Stimulated activated CD4-positive, alpha-beta T cell treated with anti-CD3 and anti-CD28 coated beads, Interleukin-12 subunit alpha, Interleukin-12 subunit beta, amount 100 ng/mL, for 4 hours (primary cell): Measurements from ENCODE around the gene GFM1.

ENCODE experiments used
- DNase-seq: peaks from one replicate; pipeline ENCODE4 v3.0.0-alpha.2; 2020

GFM1 gene

DNA sequence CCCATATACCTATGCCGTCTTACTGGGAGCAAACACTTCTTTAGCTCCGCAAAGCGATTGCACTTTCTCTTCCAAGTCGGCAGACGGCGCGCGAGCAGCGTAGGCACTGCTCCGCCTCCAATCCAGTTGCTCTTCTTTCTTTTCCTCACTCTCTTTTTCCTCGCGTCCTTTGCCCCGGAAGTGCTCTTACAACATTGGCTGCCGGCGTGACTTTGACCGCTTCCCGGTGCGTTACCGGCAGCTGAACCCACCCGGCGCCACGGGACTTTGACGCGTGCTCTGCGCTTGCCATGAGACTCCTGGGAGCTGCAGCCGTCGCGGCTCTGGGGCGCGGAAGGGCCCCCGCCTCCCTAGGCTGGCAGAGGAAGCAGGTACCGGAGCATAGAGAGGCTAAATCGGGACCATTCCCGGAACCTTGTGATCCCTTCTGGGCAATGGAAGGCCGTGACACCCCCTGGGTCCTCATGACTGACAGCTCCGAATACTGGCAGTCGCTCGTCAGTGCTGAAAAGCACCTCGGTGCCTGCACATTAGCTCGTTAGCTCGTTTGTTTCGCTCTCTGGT is at the start of gene GFM1:
Gene GFM1, plus strand, starts transcription at position 183 of the 564 bp plus-strand sequence. Its CDS starts 108 bp downstream, at position 291.
- DNase-seq, result peak; percentile 83

DNA sequence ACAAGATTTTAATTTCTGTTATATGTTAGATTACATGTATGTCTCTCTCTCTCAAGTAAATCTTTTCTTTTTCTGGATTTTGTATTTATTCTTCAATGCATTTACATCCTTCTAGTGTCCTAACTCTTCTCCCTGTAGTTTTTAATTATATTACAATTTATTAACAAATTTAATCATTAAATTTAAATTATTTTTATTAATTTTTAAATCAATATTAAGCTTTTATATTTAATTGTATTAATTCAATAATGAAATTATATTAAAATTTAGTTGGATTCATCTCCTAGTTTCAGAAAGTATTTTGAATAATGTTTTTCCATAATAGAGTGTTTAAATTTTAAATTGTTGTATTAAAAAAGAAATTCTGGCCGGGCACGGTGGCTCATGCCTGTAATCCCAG is 43.5 kb upstream of the GFM1 start:
- DNase-seq, result no peak

DNA sequence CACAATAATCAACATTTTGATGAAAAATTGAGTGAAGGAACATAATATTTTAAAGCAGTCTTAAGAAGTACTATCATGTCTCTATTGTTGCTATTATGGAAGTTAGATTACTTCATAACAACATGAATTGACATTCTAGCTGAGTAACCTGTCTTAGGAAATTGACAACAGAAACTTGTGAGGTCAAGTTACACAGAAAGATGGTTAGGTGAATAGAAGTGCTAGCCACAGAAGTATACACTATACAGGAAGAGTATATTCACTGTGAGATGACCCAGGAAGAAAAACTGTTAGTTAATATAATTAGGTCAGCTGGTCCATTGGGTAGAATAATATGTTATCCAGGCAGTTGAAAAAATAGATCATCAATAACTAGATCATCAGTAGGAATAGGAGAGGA is 42.1 kb upstream of the GFM1 start:
- no peak for DNase-seq

DNA sequence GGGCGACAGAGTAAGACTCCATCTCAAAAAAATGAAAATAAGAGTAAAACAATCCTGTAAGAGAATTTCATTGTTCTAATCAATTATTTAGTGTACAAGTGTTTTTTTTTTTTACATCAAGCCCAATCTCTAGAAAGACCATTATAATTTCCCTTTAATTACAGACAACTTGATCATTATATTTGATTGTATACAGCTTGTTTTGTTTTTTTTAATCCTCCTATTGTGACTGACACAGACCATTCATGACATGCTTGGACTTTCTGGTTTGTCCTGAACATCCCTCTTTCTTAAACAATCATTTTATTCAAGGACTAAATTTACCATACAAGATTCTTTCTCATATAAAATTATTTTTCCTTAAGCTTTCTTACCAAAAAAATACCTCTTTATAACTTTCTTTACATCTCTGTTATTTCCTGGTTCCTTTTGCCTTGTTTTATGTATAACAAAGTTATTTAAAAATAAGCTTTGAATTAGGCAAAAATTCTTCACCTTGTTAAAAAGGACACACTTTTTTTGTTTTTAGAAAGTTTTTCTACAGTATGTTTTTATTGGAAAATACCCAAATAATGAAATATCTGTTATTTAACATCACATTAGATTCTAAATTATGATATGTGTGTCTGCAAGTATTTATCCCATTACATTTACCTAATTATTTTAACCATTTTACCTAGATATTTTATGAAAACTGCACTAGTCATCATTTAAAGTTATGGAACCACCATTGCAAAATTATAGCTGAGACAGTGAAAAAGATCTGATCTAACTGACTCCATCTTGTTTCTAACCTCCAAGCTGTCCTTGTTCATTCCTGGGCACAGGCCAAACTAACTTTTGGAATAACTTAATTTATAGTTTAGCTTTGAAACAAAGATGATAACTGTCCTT is 26.1 kb upstream of the GFM1 start:
- DNase-seq, result no peak

DNA sequence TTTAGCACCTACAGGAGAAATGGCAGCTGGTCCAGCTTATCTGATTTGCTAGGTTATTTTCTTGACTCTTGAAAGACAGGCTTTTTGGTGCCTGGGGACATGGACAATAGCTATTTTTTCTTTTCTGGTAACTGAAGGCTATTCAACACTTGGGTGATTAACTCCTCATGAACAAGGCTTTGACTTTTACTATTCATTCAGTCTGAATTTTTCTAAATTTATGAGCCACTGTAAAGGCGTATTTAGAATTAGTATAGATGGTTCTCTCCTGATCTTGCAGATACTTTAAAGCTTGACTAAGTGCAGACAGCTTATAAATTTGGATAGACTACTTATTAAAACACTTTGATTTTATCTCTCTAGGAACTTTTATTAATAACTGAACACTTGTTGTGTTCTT is 18.4 kb upstream of the GFM1 start:
- DNase-seq, result no peak

DNA sequence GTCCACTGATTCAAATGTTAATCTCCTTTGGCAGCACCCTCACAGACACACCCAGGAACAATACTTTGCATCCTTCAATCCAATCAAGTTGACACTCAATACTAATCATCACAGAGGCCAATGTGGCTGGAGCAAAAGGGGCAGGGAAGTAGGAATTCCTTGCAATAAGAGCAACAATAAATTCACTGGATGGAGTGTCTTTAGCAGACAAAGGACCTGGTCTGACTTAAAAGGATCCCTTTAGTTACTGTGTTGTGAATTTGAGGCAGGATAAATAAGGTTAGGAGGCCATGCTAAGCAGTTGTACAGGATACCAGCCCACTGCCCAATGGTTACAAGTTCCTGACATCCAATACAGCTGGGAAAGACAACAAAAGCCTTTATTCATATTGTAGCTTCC is 12.3 kb upstream of the GFM1 start:
- DNase-seq, result no peak

DNA sequence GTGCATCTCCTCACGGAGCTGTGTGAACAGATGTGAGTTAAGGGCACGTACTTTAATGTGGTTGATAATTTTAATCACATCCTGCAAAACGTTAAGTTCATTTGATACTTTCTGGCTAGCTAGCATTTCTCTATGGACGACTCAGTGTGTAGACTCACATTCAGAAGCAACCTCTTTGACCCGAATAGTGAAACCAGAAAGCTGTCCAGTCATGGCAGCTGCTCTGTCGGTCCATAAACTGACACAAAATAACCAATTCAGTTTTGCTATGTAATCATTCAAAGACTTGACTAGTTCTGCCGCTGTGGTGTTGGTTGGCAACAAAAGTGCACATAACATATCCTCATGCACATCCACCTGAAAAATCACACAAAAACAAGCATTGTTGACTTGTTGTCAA is 3.7 kb upstream of the GFM1 start:
- no peak for DNase-seq

DNA sequence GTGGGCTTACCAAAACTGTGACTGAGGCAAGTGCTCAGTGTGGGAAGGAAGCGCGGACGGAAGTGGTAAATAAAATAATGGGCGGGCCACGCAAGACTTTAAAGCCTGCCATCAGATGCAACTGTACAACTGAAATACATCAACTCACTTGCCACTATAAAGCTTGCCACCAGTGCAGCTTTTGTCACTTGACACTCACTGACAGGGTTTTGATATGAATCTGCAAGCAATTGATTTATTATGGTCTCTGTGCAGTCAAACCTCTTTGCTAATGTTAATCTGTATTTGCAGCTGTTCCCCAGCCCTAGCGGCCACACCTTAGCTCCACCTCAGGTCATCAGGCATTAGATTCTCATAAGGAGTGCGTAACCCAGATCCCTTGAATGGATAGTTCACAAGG is 2.3 kb upstream of the GFM1 start:
- no peak for DNase-seq

DNA sequence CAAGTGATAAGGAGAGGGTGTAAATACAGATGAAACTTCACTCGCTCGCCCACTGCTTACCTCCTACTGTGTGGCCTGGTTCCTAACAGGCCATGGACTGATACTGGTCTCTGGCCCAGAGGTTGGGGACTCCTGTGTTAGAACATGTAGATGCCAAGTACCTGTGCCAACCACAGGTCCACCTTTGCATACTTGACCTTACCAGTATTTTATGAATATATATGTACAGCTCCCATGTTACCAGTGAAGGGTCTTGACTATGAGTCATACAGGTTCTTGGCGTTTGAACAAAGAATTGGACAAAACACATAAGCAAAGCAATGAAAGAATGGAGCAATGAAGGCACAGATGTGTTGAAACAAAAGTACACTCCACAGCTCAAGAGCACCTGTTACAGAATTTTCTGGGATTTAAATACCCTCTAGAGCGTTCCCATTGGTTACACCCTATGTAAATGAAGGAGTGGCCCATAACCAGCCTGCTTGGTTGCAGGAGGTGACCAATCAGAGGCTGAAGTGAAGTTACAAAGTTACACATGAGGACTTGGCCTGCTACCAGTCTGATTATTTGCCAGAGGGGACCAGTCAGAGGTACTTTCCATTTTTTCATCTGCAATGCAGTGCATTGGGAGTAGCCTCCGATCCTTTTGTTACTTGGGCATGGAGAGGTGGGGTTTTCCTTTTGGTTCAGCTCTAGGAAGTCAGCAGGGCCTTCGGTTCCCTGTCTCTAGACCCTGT is 1.7 kb upstream of the GFM1 start:
- DNase-seq, result no peak

DNA sequence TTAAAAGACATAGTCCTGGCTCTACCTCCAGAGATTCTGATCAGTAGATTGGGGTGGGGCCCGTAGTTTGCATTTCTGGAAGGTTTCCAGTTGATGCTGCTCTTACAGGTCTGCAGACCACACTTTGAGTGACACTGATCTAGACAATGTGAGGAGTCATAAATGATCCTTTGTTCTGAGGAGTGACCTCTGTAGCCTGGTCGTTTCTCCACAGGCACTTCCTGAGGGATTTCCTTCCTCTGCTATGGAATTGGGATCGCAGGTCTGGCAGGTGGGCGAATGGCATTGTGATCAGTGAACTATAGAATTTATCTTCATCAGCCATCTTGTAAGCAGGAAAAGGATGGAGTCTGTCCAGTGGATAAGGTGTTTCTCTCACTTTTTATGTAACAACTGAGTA is 5.5 kb downstream of the GFM1 start:
- DNase-seq, result no peak

DNA sequence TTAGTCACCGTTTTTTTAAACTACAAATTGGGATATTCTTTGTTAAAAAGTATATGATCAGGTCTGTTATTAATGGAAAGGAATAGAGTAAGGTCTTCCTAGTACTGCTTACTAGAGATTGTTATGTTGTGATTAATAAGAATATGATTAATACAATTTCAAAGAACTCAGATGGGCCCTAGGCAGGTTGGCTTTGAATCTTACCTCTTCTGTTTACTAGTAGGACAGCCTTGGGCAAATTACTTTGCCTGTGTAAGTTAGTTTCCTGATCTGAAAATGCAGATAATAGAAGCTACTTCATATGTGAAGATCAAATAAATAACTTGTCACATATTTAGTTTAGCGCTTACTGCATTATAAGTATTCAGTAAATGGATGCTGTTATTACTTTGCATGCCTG is 6.9 kb downstream of the GFM1 start:
- DNase-seq, result no peak

DNA sequence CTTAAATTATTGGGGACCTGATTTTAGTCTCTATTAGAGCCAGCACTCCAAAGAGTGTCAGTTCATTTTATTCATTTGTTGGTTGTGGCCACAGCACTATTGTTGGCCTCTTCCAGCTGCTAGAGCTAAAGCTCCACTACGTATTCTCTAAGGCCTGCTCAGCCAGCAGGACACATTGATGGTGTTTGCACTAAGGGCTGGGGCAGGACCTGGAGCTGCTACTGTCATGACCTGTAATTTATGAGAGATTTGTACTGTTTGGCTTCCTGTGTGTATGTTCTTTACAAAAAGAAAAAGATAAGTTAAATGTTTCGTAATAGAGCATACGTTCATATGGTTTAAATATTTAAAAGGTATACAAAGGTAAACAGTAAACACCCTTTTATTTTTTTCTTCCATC is 8.1 kb downstream of the GFM1 start:
- DNase-seq, result no peak

DNA sequence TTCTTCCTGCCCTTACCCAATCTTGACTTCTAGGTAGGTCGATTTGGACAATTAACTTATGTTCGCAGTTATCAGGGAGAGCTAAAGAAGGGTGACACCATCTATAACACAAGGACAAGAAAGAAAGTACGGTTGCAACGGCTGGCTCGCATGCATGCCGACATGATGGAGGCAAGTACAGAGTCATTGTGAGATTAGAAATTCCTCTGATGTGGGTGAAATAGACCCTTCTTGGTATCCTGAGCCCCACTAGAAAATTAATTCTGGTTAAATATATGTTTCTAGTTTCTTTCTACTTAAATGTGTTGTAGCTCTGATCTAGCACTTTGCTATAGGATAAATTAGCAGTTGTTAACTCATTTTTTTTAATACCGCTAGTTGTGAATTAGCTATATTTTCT is 14.6 kb downstream of the GFM1 start:
- DNase-seq, result no peak

DNA sequence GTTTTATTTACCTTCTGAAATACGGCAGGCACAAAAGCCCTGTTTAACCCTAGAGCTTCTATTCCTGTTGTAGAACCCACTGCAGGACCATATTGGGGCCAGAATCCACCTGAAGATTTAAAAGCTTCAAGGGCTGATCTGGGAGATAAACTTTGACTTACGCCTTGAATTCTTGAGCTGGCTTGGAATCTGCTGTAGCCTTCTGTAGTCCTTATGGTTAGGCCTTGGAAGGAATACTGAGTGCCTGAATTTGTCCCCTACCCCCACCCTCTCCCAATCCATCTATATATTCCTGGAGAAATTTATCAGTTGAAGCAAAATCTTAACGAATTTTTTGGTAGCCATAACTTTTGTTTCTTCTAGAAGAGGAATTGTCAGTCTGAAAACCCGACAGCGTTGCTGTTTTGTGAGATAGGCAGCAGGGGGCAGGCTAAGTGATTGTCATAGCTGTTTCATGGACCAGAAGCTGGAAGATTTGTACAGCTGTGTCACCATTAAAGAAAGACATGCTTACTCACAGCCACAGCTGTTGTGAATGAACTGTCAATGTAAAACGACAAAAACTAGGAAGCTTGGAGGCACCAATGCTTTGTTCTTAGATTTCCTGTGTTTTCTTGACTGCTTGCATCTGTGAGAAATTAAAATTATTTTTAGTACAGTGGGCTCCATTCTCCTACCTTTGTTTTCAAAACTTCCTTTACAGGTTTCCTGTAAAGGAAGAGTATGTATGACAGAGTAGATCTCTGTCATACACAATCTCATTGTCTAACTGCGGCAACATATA is 15.3 kb downstream of the GFM1 start:
- peak; percentile 37 for DNase-seq

DNA sequence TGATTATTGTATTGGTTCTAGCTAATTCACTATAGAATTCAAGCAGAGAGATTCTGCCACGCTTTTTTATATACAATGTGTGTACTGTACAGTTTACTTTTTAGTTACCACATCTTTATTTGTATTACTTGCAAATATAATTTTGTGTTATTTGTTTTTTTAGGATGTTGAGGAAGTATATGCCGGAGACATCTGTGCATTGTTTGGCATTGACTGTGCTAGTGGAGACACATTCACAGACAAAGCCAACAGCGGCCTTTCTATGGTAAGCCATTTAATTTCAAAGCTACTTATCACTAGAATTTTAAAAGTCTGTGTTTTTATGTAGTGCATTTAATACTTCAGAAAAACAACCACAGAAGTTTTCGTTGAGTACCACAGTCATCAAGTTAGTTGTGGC is 16.4 kb downstream of the GFM1 start:
- no peak for DNase-seq

DNA sequence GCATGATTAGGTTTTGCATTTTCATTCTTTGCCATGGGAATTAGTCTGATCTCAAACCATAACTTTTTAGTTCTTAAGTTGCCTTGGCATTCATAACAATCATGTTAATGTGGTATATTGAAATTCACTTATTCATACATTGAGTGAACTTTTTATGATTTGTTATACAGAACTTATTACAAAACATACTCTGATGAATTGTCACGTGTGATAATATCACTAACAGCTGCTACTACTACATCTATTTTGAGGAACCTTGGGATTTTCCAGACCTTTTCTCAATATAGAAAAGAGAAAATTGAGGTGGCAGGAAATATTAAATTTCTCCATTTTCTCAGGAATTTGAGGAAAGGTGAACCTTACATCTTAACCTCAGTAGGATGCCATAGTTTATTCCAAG is 18.9 kb downstream of the GFM1 start:
- no peak for DNase-seq

DNA sequence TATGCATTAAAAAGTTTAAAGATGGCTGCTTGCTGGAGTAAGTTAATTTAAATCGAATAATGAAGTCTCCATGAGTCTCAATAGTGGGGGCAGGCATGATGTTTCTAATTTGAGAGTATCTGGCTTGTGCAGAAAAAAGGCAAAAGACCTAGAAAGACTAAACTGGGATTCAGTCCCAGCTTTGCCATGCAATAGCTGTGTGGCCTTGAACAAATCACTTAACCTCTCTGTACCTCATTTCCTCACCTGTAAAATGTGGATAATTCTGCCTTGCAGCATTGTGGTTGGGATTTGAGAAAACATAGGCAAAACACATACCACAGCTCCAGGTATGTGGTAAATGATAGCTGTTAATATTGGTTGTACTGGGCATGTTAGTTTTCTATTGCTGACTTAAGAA is 19.5 kb downstream of the GFM1 start:
- DNase-seq, result no peak

DNA sequence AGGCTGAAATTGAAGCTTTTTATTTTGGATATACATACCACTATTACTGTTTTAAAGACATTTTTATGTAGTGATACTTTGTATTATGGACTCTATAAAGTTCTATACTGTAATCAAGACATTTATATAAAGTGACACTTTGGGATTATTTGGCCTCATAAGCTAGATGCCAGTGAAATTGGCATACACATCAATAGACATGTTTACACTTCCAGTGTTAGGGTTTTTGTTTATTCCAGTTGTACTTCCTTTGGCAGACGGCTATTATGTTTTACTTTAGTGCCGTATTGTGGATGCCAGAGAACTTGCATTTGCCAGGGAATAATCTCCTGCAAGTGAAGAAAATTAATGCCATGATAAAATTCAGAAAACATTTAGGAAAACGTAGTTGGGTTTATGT is 22.1 kb downstream of the GFM1 start:
- no peak for DNase-seq

DNA sequence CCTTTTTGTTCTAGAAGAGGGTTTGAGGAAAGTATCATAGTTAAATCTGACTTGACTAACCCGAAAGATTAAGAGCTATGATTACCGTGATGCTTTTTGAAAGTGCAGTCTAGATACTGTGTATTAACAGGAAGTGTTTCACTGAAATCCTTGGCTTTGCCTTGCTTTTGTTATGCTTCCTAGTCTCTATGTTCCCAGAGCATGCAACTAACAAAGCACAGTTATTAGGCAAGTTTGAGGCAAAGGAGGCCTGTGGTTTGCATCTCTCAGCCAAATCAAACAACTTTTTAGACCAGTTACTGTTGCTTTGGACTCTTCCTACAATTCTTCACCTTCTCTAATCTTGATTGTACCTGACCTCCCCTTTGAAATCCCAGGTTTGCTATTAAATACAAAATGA is 24.2 kb downstream of the GFM1 start:
- no peak for DNase-seq

DNA sequence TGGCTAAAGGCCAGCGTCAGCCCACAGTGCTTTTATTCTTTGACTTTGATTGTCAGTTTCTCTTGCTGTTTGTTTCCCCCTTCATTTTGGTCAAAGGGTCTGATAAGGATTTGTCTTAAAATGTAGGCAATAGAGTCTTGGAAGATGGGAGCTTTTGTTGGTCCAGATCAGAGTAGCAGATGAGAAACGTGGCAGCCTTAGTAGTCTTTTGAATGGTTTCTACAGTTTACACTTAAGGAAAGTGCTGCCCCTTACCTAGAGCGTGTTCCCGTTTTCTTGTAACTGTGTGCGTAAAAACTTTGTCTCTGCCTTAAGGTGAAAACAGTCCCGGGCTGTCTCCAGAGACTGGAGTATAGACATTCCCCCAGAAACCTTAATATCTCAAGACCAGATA is 27.5 kb downstream of the GFM1 start:
- DNase-seq, result no peak

DNA sequence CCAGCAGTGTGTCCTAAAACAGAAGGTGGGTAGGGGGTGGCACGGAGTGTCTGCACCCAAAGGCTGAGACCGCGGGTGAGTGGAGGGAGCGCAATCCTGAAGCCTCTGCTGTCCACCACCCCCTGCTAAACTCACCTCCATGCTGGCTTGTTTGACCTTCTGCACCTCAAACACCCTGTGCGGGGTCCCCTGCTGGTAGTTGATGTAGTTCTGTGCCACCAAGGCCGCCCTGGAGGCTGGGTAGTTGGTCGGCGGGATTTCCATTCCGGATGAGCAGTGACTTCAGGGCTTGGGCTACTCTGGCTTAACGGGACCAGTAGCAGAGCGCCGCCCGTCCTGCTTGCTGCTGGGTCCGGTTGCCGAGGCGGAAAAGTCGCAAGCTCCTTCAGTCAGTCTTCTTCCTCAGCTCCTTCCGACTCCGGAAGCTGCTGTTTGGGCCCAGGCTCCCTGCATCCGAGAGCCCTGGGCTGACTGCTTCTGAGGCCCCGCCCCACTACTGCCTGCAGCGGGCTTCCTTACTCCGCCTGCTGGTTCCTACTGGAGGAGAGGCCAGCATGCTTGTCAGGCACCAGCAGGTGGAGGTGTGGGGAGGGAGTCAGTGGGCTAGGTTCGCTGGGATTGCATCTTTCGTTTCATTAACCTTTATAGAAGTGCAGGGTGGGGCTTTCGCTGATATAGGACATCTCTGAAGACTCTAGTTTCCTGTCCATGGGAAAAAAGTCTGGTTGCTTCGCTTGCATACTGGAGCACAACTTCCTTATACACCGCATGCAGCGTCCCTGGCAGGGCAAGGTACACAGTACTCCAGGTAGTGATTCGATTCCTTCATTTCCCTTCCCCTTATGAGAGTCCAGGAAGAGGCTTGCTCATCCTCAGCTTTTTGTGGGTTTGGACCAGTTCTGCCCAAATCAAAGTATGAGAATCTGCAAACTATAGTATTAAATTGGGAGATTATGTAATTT is 28.2 kb downstream of the GFM1 start, which contains the start of gene LXN:
Gene LXN, minus strand, starts transcription at position 434 of the 962 bp plus-strand sequence. Its CDS starts 170 bp downstream, at position 264.
- DNase-seq, result peak; percentile 59

DNA sequence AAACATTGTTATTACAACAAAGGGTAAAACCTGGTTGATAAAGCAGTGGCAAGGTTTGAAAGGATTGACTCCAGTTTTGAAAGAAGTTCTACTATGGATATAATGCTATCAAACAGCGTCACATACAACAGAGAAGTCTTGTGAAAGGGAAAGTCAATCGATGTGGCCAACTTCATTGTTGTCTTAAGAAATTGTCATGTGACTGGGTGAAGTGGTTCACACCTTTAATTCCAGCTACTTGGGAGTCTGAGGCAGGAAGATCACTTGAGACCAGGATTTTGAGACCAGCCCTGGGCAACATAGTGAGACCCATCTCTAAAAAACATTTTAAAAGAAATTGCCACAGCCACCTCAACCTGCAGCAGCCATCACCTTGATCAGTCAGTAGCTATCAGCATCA is 34.4 kb downstream of the GFM1 start:
- DNase-seq, result no peak
